GM23338 (cell line): ENCODE measurements around the gene UCN2. TPM values are rescaled to one million over a fixed set of nuclear protein-coding genes. Genes with fewer than 3 reads are reported as not detected.

Source experiments
- ATAC-seq: fragments of 200-7000 bp; cut with Tn5 transposase; 3 replicates; pipeline ENCODE4 v1.9.1; 2020
- DNase-seq: peaks from one replicate; pipeline ENCODE4 v3.0.0-alpha.2; 2015; ENCODE audit warnings: low spot score
- H2AFZ ChIP-seq: fragments of 200-600 bp; sonication (generic); 2 replicates; pipeline ENCODE4 v1.8.0; 2016; ENCODE audit warnings: antibody characterized with exemption, mild to moderate bottlenecking, moderate library complexity
- H3F3A ChIP-seq: fragments of 200-600 bp; sonication (generic); replicated peaks from 2 replicates; pipeline ENCODE4 v1.8.0; 2017; ENCODE audit warnings: antibody characterized with exemption, mixed run types, low read depth
- H3K27ac ChIP-seq: fragments of 200-600 bp; sonication (generic); 2 replicates; pipeline ENCODE4 v1.6.1; 2016; ENCODE audit warnings: low read depth
- H3K27me3 ChIP-seq: fragments of 200-600 bp; sonication (generic); 2 replicates; pipeline ENCODE4 v1.8.0; 2016; ENCODE audit warnings: mild to moderate bottlenecking, mixed run types, moderate library complexity; ENCODE audit not compliant: insufficient read depth
- H3K36me3 ChIP-seq: fragments of 200-600 bp; sonication (generic); 2 replicates; pipeline ENCODE4 v1.8.0; 2016; ENCODE audit warnings: mild to moderate bottlenecking; ENCODE audit not compliant: insufficient read depth
- H3K4me1 ChIP-seq: fragments of 200-600 bp; sonication (generic); 2 replicates; pipeline ENCODE4 v1.8.0; 2016; ENCODE audit warnings: mild to moderate bottlenecking, moderate library complexity; ENCODE audit not compliant: insufficient read depth
- H3K4me2 ChIP-seq: fragments of 200-600 bp; sonication (generic); 2 replicates; pipeline ENCODE4 v1.7.1; 2017; ENCODE audit warnings: mixed run types
- H3K4me3 ChIP-seq: fragments of 200-600 bp; sonication (generic); 2 replicates; pipeline ENCODE4 v1.6.1; 2016; ENCODE audit warnings: mixed run types
- H3K79me2 ChIP-seq: fragments of 200-600 bp; sonication (generic); replicated peaks from 2 replicates; pipeline ENCODE4 v1.8.0; 2017; ENCODE audit warnings: mild to moderate bottlenecking; ENCODE audit not compliant: insufficient read depth
- H3K9me2 ChIP-seq: fragments of 200-600 bp; sonication (generic); 2 replicates; pipeline ENCODE4 v1.8.0; 2017; ENCODE audit not compliant: insufficient read depth
- H4K20me1 ChIP-seq: fragments of 200-600 bp; sonication (generic); replicated peaks from 2 replicates; pipeline ENCODE4 v1.8.0; 2017; ENCODE audit warnings: mild to moderate bottlenecking; ENCODE audit not compliant: insufficient read depth
- H3K27ac Mint-ChIP-seq: 2 replicates; pipeline ENCODE4 v1.8.0; 2020; ENCODE audit warnings: inconsistent platforms, mild to moderate bottlenecking, moderate library complexity, mixed read lengths
- H3K27me3 Mint-ChIP-seq: 3 replicates; pipeline ENCODE4 v1.8.0; 2022; ENCODE audit warnings: low read depth, mild to moderate bottlenecking, moderate library complexity, mixed read lengths, inconsistent platforms; ENCODE audit not compliant: insufficient read depth, poor library complexity
- H3K36me3 Mint-ChIP-seq: 3 replicates; pipeline ENCODE4 v1.8.0; 2021; ENCODE audit warnings: low read depth, mild to moderate bottlenecking, inconsistent platforms, moderate library complexity, mixed read lengths
- H3K4me1 Mint-ChIP-seq: 3 replicates; pipeline ENCODE4 v1.8.0; 2020; ENCODE audit warnings: mild to moderate bottlenecking, inconsistent platforms, mixed read lengths
- H3K4me3 Mint-ChIP-seq: 3 replicates; pipeline ENCODE4 v1.8.0; 2021; ENCODE audit warnings: moderate library complexity, mild to moderate bottlenecking, inconsistent platforms, mixed read lengths
- H3K9me3 Mint-ChIP-seq: 3 replicates; pipeline ENCODE4 v1.8.0; 2020; ENCODE audit warnings: moderate library complexity, mild to moderate bottlenecking, inconsistent platforms, mixed read lengths
- CREB1 ChIP-seq: fragments of 250-450 bp; sonication (Bioruptor Pico); IDR thresholded peaks from 2 replicates; pipeline ENCODE4 v1.5.0; 2020; ENCODE audit warnings: low read depth, mild to moderate bottlenecking, moderate library complexity
- CTCF ChIP-seq, 2 experiments: fragments of 200-600 bp in 1 of 2; sonication (generic) in 1 of 2; conservative IDR thresholded peaks; 2 replicates each; pipeline versions ENCODE4 v1.5.1 to v1.6.1; 2016 to 2017; ENCODE audit warnings: antibody characterized with exemption in 2 of 2, low read depth in 2 of 2, mild to moderate bottlenecking in 2 of 2, moderate library complexity in 1 of 2
- JUNB ChIP-seq: IDR thresholded peaks from one replicate; pipeline ENCODE4 v1.6.1; 2016; ENCODE audit warnings: antibody characterized with exemption; ENCODE audit not compliant: unreplicated experiment
- NANOG ChIP-seq: IDR thresholded peaks from 2 replicates; pipeline ENCODE4 v1.6.1; 2016; ENCODE audit warnings: antibody characterized with exemption, borderline replicate concordance
- POLR2AphosphoS5 ChIP-seq: IDR thresholded peaks from 2 replicates; pipeline ENCODE4 v1.6.1; 2016; ENCODE audit warnings: antibody characterized with exemption, low read depth
- REST ChIP-seq: IDR thresholded peaks from one replicate; pipeline ENCODE4 v1.6.1; 2018; ENCODE audit warnings: antibody characterized with exemption; ENCODE audit not compliant: unreplicated experiment
- ZNF331 ChIP-seq: fragments of 250-450 bp; sonication (Bioruptor Pico); IDR thresholded peaks from 2 replicates; pipeline ENCODE4 v1.5.0; 2020; ENCODE audit warnings: low read depth, mild to moderate bottlenecking, moderate library complexity
- ZNF462 ChIP-seq: fragments of 250-450 bp; sonication (Bioruptor Pico); IDR thresholded peaks from 2 replicates; pipeline ENCODE4 v1.5.0; 2020; ENCODE audit warnings: mild to moderate bottlenecking, moderate library complexity
- polyA plus RNA-seq: library from polyadenylated mRNA; unstranded; fragments of >200 nt; fragmentation: Nextera tagmentation; extraction: Ambion mirVana; gene quantifications from 2 replicates; pipeline ENCODE4 v1.2.1, GENCODE V29; 2016
- total RNA-seq: library from RNA; depleted of rRNA; stranded (reverse); fragments of >200 nt; shearing (Covaris generic); gene quantifications from 2 replicates; pipeline ENCODE4 v1.2.3, GENCODE V29; 2014
- TF ChIP-seq, protein P1 (sequence below): IDR thresholded peaks from 2 replicates; pipeline ENCODE4 v1.6.1; 2016; ENCODE audit warnings: antibody characterized with exemption

The UCN2 gene
- total and polyA plus RNA-seq, 2 experiments from 2014 or later = 0.17 TPM; not detected in 1

- TF ChIP-seq REST (no peak), JUNB (no peak), POLR2AphosphoS5 (peak; percentile 69), NANOG (no peak)
- TF ChIP-seq, protein P1, sequence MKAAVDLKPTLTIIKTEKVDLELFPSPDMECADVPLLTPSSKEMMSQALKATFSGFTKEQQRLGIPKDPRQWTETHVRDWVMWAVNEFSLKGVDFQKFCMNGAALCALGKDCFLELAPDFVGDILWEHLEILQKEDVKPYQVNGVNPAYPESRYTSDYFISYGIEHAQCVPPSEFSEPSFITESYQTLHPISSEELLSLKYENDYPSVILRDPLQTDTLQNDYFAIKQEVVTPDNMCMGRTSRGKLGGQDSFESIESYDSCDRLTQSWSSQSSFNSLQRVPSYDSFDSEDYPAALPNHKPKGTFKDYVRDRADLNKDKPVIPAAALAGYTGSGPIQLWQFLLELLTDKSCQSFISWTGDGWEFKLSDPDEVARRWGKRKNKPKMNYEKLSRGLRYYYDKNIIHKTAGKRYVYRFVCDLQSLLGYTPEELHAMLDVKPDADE = no peak
These were observed 2.4 kb downstream of the UCN2 start (continued) for GRCh38 chr3:48561045-48561736.

GRCh38 chr3:48560648-48561018, 2.9 kb downstream of the UCN2 start:
- H2AFZ ChIP-seq = peak overlapping the region; percentile 90; the same call in 1 of the 2 replicates
- no peaks in the 10 kb centered on the region for H4K20me1 ChIP-seq
- H3F3A ChIP-seq = peaks cover 11% of the 10 kb centered on the region
- H3K36me3 ChIP-seq = no peaks in the 10 kb centered on the region
- DNase-seq = no peak
- H3K4me1 ChIP-seq = peaks cover 24% of the 10 kb centered on the region; the same call in 1 of the 2 replicates
- H3K4me1 Mint-ChIP-seq = peaks cover 43% of the 10 kb centered on the region
- H3K27ac Mint-ChIP-seq = no peak overlapping the region
- ATAC-seq = no peak
- peak overlapping the region; percentile 38; the same call in 1 of the 2 replicates for H3K4me3 ChIP-seq
- no peaks in the 10 kb centered on the region for H3K9me2 ChIP-seq
- H3K36me3 Mint-ChIP-seq = no peaks in the 10 kb centered on the region; the same call in 2 of the 3 replicates
- no peaks in the 10 kb centered on the region; the same call in 1 of the 3 replicates for H3K9me3 Mint-ChIP-seq
- H3K27me3 ChIP-seq = no peaks in the 10 kb centered on the region
- H3K4me3 Mint-ChIP-seq = peak overlapping the region; percentile 61
- peaks cover 6% of the 10 kb centered on the region for H3K79me2 ChIP-seq
- H3K27me3 Mint-ChIP-seq = peaks cover 23% of the 10 kb centered on the region
- no peak overlapping the region for H3K27ac ChIP-seq
- peak overlapping the region; percentile 68 for H3K4me2 ChIP-seq
- TF ChIP-seq ZNF331 (CRISPR knock-in tag) (no peak), NANOG (no peak), CTCF (conservative IDR thresholded peaks at IDR 0.05; ENCODE audit: low read depth in 2 of 2) (no peak), CREB1 (CRISPR knock-in tag) (no peak), JUNB (no peak), ZNF462 (CRISPR knock-in tag) (no peak)
